ENCODE data around the gene MTMR10. TPM values are rescaled to one million over a fixed set of nuclear protein-coding genes. Genes with fewer than 3 reads are reported as not detected.

The MTMR10 gene
- total RNA-seq, 4 donors from 2014 or later = 16.6 to 41.2 (median 28.0) TPM

- Histone ChIP-seq H3K9me3 (no peaks in the 10 kb centered on the region), H3K27ac (no peak overlapping the region), H3K4me1 (peaks cover 0 to 18% (median 8%) of the 10 kb centered on the region in 3 donors), H3K27me3 (no peaks in the 10 kb centered on the region), H3K4me3 (no peak overlapping the region), H3K36me3 (no peaks in the 10 kb centered on the region)
- no peak for TF ChIP-seq CTCF (IDR thresholded peaks at IDR 0.05)
- no peak for TF ChIP-seq POLR2A (IDR thresholded peaks at IDR 0.05)
- DNase-seq = no peak
- intact Hi-C loops (cut with DNase I) = no loop called here
- 78 to 94% methylated on average over 5 to 7 of the region's 9 CpGs for WGBS, 2 donors
These were observed 45.4 kb upstream of the MTMR10 start for GRCh38 chr15:31036783-31037182.

GRCh38 chr15:31035610-31036009 lies 44.2 kb upstream of the MTMR10 start:
- Histone ChIP-seq H3K4me3 (no peak overlapping the region), H3K9me3 (no peaks in the 10 kb centered on the region), H3K36me3 (no peaks in the 10 kb centered on the region), H3K27ac (no peak overlapping the region), H3K4me1 (peaks cover 0 to 18% (median 8%) of the 10 kb centered on the region in 3 donors), H3K27me3 (no peaks in the 10 kb centered on the region)
- intact Hi-C loops (cut with DNase I) = no loop called here
- TF ChIP-seq POLR2A (IDR thresholded peaks at IDR 0.05) = no peak
- 80 to 86% methylated on average over 7 of the region's 7 CpGs for WGBS, 2 donors
- DNase-seq = no peak

GRCh38 chr15:31034152-31034551 lies 42.7 kb upstream of the MTMR10 start:
- intact Hi-C loops (cut with DNase I) = no loop called here
- 45 to 54% methylated on average over 4 of the region's 4 CpGs for WGBS, 2 donors

GRCh38 chr15:31032961-31033371 lies 41.5 kb upstream of the MTMR10 start:
- H3K36me3 ChIP-seq = no peaks in the 10 kb centered on the region
- no peaks in the 10 kb centered on the region for H3K27me3 ChIP-seq
- TF ChIP-seq POLR2A (IDR thresholded peaks at IDR 0.05) = no peak
- TF ChIP-seq CTCF (IDR thresholded peaks at IDR 0.05) = no peak
- WGBS, 2 donors = 22 to 23% methylated on average over 5 of the region's 5 CpGs
- intact Hi-C loops (cut with DNase I) = no loop called here
- H3K27ac ChIP-seq = peak overlapping the region in 2 of 4 donors; percentile 1 to 2
- no peak for DNase-seq
- no peak overlapping the region for H3K4me3 ChIP-seq
- H3K9me3 ChIP-seq = no peaks in the 10 kb centered on the region
- peaks cover 0 to 18% (median 8%) of the 10 kb centered on the region in 3 donors for H3K4me1 ChIP-seq

More at GRCh38 chr15:31034152-31034551, 42.7 kb upstream of the MTMR10 start:
- no peak for TF ChIP-seq POLR2A (IDR thresholded peaks at IDR 0.05)
- TF ChIP-seq CTCF (IDR thresholded peaks at IDR 0.05) = no peak
- H3K4me1 ChIP-seq = peaks cover 0 to 18% (median 8%) of the 10 kb centered on the region in 3 donors
- H3K9me3 ChIP-seq = no peaks in the 10 kb centered on the region
- no peak overlapping the region for H3K4me3 ChIP-seq
- H3K27me3 ChIP-seq = no peaks in the 10 kb centered on the region
- no peak overlapping the region for H3K27ac ChIP-seq
- DNase-seq = no peak
- no peaks in the 10 kb centered on the region for H3K36me3 ChIP-seq

- no peak for DNase-seq
- WGBS, 2 donors = 93 to 94% methylated on average over 3 of the region's 3 CpGs
- intact Hi-C loops (cut with DNase I) = no loop called here
These were observed 40.1 kb upstream of the MTMR10 start for GRCh38 chr15:31031471-31032067.

More at GRCh38 chr15:31031471-31032067, 40.1 kb upstream of the MTMR10 start:
- no peak overlapping the region for H3K27ac ChIP-seq
- TF ChIP-seq POLR2A (IDR thresholded peaks at IDR 0.05) (no peak), CTCF (IDR thresholded peaks at IDR 0.05) (no peak)
- H3K36me3 ChIP-seq = no peaks in the 10 kb centered on the region
- H3K27me3 ChIP-seq = no peaks in the 10 kb centered on the region
- H3K4me3 ChIP-seq = no peak overlapping the region
- H3K4me1 ChIP-seq = peaks cover 0 to 18% (median 8%) of the 10 kb centered on the region in 3 donors
- H3K9me3 ChIP-seq = no peaks in the 10 kb centered on the region
